Type B pancreatic cell (in vitro differentiated cells): Measurements from ENCODE around the gene DLGAP4. TPM values are rescaled to one million over a fixed set of nuclear protein-coding genes. Genes with fewer than 3 reads are reported as not detected.

Experiments
- DNase-seq: peaks from one replicate; pipeline ENCODE4 v3.0.0; 2021; ENCODE audit warnings: mixed read lengths; ENCODE audit not compliant: unreplicated experiment; ENCODE audit errors: extremely low spot score
- H3K27ac Mint-ChIP-seq: 2 replicates; pipeline ENCODE4 v1.8.0; 2021; ENCODE audit warnings: mild to moderate bottlenecking, mixed read lengths
- H3K27me3 Mint-ChIP-seq: 2 replicates; pipeline ENCODE4 v1.8.0; 2021; ENCODE audit warnings: mixed read lengths
- H3K36me3 Mint-ChIP-seq: 2 replicates; pipeline ENCODE4 v1.8.0; 2021; ENCODE audit warnings: mixed read lengths
- H3K4me1 Mint-ChIP-seq: one replicate; pipeline ENCODE4 v1.8.0; 2021; ENCODE audit warnings: mixed read lengths; ENCODE audit not compliant: unreplicated experiment
- H3K4me3 Mint-ChIP-seq: 2 replicates; pipeline ENCODE4 v1.8.0; 2021; ENCODE audit warnings: mild to moderate bottlenecking, mixed read lengths
- H3K9me3 Mint-ChIP-seq: 2 replicates; pipeline ENCODE4 v1.8.0; 2021; ENCODE audit warnings: mixed read lengths
- total RNA-seq: library from RNA; stranded (reverse); gene quantifications from 2 replicates; pipeline ENCODE4 v1.2.1, GENCODE V29; 2021; ENCODE audit warnings: low replicate concordance
- TF ChIP-seq, protein P1 (sequence below): fragments of 200-600 bp; sonication (generic); conservative IDR thresholded peaks from 2 replicates; pipeline ENCODE4 v1.5.0; 2021; ENCODE audit warnings: antibody characterized with exemption, mild to moderate bottlenecking

DLGAP4 gene
- total RNA-seq, 1 donor from 2014 or later: 78.0 TPM

DNA sequence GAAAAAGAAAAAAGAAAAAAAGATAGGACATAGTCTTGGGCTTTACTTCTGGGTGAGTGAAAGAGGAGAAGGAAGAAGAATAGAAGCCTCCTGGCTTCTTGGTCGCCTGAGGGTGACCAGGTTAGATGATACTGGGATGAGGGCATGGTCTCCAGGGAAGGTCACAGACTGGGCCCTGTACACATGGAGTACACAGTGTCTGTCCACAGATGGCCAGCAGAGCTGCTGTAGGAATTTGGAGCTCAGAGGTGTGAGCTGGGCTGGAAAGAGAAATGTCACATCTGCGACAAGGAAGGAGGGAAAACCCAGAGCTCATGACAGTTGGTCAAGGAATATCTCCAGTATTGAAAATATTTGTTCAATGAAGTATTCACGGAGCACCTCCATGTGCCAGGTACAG, 56.1 kb downstream of the DLGAP4 start:
- Mint-ChIP-seq H3K36me3 (no peaks in the 10 kb centered on the region), H3K4me1 (no peaks in the 10 kb centered on the region), H3K27me3 (peaks cover 26% of the 10 kb centered on the region), H3K27ac (no peak overlapping the region), H3K4me3 (no peak overlapping the region), H3K9me3 (no peaks in the 10 kb centered on the region)
- no peak for DNase-seq
- TF ChIP-seq, protein P1, sequence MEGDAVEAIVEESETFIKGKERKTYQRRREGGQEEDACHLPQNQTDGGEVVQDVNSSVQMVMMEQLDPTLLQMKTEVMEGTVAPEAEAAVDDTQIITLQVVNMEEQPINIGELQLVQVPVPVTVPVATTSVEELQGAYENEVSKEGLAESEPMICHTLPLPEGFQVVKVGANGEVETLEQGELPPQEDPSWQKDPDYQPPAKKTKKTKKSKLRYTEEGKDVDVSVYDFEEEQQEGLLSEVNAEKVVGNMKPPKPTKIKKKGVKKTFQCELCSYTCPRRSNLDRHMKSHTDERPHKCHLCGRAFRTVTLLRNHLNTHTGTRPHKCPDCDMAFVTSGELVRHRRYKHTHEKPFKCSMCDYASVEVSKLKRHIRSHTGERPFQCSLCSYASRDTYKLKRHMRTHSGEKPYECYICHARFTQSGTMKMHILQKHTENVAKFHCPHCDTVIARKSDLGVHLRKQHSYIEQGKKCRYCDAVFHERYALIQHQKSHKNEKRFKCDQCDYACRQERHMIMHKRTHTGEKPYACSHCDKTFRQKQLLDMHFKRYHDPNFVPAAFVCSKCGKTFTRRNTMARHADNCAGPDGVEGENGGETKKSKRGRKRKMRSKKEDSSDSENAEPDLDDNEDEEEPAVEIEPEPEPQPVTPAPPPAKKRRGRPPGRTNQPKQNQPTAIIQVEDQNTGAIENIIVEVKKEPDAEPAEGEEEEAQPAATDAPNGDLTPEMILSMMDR: no peak

DNA sequence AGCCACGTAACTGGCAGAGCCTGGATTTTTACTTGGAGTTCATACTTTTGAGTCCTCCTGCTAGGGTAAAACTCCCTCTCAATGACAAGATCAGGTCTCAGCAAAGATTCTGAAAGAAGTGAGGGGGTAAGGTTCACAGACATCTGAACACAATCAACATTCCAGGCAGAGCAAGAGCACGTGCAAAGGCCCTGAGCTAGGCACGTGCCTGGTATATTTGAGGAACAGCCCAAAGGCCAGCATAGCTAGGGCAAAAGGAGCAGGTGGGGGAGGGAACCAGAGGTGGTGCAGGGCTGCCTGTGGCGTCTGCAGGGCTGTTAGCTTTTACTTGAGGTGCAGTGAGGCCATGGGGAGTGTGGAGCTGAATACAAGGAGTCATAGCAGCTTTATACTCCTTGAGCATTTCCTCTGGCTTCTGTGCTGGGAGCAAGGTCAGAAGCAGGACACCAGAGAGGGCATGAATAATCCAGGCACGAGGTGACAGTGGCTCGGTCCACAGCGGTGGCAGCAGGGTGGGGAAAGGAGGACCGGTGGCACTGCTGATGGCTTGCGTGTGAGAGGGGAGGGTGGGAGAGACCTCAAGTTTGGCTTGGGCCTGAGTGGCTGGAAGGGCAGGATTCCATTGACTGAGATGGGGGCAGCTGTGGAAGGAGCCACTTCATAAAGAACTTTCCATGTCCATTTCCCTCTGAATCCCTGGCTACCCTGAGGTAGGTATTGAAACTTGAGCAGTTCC, 57.0 kb downstream of the DLGAP4 start:
- Mint-ChIP-seq H3K9me3 (no peaks in the 10 kb centered on the region), H3K27ac (no peak overlapping the region), H3K4me3 (no peak overlapping the region), H3K36me3 (no peaks in the 10 kb centered on the region), H3K27me3 (peaks cover 30% of the 10 kb centered on the region), H3K4me1 (no peaks in the 10 kb centered on the region)
- DNase-seq: no peak
- TF ChIP-seq, protein P1: no peak

DNA sequence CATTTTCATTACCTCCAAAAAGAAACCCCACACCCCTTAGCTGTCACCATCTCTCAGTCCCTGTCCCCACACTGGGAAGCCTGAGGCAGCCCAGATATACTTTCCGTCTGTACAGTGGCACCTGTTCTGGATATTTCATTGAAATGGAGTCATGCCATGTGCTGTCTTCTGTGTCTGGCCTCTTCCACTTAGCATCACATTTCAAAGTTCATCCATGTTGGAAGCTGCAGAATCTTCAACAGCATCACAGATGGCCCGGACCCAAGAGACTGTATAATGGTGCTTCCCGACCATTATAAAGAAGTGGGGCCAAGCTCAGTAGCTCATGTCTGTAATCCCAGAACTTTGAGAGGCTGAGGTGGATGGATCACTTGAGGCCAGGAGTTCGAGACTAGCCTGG, 58.4 kb downstream of the DLGAP4 start:
- H3K27me3 Mint-ChIP-seq: peaks cover 30% of the 10 kb centered on the region
- no peak overlapping the region for H3K27ac Mint-ChIP-seq
- no peak overlapping the region for H3K4me3 Mint-ChIP-seq
- no peaks in the 10 kb centered on the region for H3K9me3 Mint-ChIP-seq
- TF ChIP-seq, protein P1: no peak
- no peak for DNase-seq
- H3K36me3 Mint-ChIP-seq: no peaks in the 10 kb centered on the region
- no peaks in the 10 kb centered on the region for H3K4me1 Mint-ChIP-seq

DNA sequence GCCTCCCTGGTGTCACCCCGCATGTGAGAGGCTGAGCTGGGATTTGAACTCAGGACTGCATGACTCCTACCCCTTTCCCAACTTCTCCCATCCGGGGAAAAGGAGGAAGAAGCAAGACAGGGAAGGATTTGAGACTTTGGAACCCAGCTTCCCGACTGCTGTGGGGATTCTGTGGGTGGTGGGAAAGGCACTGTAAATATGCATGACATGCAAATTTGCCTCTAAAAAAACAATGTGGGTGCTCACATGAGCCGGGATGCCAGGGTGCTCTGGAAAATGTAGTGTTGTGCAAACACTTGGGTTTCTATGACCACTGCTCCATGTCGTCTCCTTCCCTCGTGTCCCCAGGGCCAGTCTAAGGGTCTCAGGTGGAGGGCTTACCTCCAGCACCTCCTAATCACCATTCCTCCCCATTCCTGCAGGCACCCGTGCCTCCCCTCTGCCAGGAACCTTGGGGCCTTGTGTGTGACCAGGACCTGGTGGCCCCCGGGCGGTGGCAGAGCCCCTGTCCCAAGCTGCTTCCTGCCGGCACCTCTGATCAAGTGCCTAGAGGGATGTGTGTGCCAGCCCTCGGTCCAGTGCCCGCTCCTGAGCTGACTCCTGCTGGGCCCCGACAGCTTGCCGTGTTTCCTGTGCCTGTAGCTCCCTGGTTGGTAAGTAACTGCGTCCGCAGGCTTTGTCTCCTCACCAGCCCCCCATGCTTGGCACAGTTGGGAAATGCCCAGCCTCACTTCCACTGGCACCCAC, 60.7 kb downstream of the DLGAP4 start:
- no peak for DNase-seq
- H3K27ac Mint-ChIP-seq: no peak overlapping the region
- TF ChIP-seq, protein P1: no peak
- H3K9me3 Mint-ChIP-seq: no peaks in the 10 kb centered on the region
- no peaks in the 10 kb centered on the region for H3K36me3 Mint-ChIP-seq
- peaks cover 27% of the 10 kb centered on the region for H3K27me3 Mint-ChIP-seq
- H3K4me3 Mint-ChIP-seq: no peak overlapping the region
- no peaks in the 10 kb centered on the region for H3K4me1 Mint-ChIP-seq

DNA sequence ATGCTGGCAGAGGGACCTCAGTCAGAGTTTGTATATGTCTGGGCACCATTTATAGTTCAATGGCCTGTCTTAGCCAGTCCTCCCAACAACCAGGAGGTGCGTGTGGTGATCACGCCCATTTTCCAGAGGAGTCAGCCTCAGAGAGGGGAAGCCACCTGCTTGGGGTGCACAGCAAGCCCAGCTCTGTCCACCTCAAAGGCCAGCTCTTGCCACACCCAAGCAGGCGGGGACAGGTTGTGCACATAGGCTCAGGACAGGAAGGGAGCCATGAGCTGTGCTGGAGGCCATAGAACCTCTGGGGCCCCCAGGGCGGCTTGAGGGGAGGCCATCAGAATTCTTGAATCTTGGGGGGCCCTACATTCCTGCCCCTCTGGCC, 61.2 kb downstream of the DLGAP4 start:
- DNase-seq: no peak
- H3K4me1 Mint-ChIP-seq: no peaks in the 10 kb centered on the region
- H3K9me3 Mint-ChIP-seq: no peaks in the 10 kb centered on the region
- peaks cover 25% of the 10 kb centered on the region for H3K27me3 Mint-ChIP-seq
- no peaks in the 10 kb centered on the region for H3K36me3 Mint-ChIP-seq
- no peak overlapping the region for H3K27ac Mint-ChIP-seq
- TF ChIP-seq, protein P1: no peak
- H3K4me3 Mint-ChIP-seq: no peak overlapping the region
